Measurements from ENCODE around the gene CHST8.

Gene CHST8

DNA sequence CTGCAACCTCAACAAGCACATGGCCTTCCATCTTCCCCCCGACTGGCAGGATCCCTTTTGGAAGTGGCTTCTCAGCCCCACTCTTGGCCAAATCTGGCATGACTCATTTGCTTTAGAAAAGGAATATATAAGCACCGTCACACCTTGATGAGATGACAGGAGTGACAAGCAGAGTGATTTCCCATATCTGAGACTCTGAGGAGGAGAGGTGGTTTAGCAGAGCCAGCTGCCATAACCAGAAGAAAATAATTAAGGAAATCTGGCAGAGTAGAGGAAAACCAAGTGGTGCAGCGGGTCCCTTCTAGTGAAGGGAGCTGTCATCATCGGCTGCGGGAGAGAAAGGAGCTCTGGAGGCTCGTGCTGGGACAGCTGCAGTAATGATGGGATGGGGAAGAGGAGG, 147.5 kb downstream of the CHST8 start:
- DNase-seq (ENCODE audit: low read depth) = no peak

DNA sequence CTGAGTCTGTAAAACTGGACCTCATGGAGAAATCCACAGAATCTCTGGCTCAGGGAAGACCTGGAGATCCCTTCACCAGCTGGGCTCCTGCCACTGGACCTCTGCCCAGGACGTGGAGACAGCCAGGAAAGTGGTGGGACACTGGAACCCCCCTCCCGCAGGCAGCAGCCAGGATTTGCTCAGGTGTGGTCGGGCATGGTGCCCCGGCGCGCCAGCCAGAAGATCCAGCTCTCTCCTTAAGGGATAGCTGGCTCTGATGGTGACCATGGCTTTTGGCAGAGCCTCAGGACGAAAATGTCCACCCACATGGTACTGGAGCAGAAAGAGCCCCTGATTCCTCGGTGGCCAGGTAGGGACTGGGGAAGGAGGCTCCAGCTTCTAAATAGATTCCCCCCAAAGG, 148.4 kb downstream of the CHST8 start:
- DNase-seq (ENCODE audit: low read depth) = no peak

DNA sequence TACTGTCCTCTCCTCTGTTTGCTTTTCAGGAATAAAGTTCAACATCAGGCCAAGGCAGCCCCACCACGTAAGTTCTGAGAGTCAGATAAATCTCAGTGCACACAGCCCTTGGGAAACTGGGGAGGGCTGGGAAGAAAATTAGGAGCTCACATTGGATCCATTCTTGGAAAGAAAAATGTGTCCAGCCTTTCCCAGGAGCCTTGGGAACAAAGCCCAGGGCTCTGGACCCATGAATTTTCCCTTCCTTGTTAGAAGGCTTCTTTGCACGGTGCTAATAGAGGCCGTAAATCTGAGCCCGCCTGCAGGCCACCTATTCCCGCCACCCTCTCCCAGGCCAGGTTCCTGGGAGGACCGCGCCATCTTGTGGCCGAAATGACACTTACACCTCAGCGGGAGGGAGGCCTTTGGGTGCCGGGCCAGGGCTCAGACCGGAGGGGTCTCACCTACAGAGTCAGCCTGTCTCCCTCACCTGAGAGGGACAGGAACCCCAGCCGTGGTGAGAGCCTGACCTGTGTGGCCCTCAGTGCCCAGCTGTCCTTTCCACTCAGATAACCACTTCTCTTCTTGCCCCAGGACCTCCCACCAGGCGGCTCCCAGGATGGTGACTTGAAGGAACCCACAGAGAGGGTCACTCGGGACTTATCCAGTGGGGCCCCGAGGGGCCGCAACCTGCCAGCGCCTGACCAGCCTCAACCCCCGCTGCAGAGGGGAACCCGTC, 149.8 kb downstream of the CHST8 start:
- DNase-seq (ENCODE audit: low read depth) = peak; percentile 58

DNA sequence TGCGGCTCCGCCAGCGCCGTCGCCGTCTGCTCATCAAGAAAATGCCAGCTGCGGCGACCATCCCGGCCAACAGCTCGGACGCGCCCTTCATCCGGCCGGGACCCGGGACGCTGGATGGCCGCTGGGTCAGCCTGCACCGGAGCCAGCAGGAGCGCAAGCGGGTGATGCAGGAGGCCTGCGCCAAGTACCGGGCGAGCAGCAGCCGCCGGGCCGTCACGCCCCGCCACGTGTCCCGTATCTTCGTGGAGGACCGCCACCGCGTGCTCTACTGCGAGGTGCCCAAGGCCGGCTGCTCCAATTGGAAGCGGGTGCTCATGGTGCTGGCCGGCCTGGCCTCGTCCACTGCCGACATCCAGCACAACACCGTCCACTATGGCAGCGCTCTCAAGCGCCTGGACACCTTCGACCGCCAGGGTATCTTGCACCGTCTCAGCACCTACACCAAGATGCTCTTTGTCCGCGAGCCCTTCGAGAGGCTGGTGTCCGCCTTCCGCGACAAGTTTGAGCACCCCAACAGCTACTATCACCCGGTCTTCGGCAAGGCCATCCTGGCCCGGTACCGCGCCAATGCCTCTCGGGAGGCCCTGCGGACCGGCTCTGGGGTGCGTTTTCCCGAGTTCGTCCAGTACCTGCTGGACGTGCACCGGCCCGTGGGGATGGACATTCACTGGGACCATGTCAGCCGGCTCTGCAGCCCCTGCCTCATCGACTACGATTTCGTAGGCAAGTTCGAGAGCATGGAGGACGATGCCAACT, 150.5 kb downstream of the CHST8 start:
- no peak for DNase-seq (ENCODE audit: low read depth)

DNA sequence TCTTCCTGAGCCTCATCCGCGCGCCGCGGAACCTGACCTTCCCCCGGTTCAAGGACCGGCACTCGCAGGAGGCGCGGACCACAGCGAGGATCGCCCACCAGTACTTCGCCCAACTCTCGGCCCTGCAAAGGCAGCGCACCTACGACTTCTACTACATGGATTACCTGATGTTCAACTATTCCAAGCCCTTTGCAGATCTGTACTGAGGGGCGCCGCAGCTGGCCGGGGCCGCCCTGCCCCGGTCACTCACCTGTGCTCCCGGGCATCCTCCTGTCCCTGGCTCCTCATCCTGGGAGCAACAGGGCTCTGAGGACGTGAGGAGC, 151.1 kb downstream of the CHST8 start:
- no peak for DNase-seq (ENCODE audit: low read depth)

DNA sequence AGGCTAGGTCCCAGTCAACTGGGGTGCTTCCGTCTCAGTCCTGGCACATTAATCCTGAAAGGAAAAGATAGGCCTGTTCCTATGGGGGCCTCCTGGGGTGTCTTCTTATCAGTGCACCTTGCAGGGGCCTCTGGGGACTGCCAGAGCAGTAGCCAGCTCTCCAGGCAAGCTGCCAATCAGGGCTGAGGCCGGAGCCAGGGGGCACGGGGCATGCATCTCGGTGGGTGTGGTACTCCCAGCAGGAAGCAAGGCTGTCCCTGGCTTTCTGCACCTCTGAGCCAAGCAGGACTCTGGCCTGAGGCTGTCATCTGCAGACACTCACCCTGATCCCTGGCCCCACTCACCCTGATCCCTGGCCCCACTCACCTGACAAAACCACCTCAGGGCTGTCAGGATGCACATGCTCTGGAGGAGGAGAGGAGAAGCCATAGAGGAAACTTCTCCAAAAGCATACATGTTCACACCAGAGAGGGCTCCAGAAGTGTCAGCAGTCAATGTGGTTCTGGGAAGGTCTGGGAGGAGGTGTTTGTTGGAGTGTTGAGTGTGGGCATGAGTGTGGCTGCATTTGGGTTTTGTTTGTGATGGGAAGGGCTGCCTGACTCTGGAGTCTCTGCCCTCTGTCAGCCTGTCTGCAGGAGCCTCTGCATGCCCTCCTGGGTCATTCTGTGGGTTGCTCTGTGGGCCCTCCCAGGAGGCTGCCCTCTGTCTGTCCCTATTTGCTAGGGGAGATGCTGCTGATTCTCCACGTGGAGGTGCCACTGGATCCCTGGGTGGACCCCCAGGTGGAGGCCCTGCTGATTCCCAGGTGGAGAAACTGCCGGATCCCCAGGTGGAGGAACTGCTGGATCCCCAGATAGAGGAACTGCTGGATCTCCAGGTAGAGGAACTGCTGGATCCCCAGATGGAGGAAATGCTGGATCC, 152.2 kb downstream of the CHST8 start:
- DNase-seq (ENCODE audit: low read depth) = no peak

DNA sequence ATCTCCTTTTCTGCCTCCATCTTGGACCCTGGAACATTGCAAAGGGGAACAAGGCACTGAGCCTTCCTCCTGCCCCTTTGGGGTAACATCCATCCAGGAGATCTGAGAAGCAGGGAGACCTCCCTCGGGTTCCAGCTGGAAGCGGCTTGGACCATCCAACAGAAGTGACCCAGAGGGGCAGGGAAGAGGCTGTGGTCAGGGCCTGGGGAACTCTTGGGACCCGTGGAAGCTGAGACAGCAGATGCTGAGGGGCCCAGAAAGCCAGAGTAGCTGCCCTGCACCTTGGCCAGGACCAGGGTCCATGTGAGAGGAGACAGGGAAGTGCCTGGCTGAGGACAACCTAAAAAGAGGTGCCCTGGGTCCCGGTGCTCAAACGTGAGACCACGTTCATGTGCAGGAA, 153.0 kb downstream of the CHST8 start:
- no peak for DNase-seq (ENCODE audit: low read depth)

DNA sequence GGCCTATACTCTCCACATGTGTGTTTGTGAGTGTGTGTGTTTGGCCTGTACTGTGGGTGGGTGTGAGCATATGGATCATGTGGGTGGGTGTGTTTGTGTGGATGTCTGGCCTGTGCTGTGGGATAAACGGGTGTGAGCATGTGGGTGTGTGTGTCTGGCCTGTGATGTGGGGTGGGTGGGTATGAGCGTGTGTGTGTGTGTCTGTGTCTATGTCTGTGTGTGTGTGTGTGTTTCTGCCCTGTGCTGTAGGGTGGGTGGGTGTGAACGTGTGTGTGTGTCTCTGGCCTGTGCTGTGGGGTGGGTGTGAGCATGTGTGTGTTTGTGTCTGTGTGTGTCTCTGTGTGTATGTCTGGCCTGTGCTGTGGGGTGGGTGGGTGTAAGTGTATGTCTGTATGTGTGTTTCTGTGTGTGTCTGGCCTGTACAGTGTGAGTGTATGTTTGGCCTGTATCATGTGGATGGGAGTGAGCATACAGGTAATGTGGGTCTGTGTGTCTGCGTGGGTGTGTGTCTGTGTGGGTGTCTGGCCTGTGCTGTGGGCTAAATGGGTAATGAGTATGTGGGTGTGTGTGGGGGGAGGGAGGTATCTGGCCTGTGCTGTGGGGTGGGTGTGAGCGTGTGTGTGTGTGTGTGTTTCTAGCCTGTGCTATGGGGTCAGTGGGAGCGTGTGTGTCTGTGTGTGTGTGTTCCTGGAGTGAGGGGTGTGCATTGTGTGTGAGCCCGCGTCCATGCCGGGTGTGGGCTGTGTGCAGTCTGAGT, 154.2 kb downstream of the CHST8 start:
- no peak for DNase-seq (ENCODE audit: low read depth)

DNA sequence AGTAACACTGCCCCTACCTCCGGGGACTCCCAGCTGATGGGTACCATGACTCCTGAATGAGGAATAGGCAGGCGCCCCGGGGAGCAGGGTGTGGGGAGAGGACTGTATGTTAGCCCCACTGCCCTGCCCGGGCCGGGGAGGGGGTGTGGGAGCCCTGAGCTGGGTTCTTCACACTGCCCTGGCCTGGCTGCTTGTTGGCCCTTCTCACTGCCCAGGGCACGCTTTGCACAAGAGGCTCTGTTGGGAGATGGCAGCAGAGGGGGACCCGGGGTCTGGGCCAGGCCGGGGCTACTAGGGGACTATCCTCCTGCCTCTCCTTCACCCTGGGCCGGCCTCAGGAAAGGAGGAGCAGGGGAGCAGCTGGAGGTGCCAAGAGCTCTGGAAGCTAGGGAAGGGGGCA, 155.6 kb downstream of the CHST8 start:
- no peak for DNase-seq (ENCODE audit: low read depth)

DNA sequence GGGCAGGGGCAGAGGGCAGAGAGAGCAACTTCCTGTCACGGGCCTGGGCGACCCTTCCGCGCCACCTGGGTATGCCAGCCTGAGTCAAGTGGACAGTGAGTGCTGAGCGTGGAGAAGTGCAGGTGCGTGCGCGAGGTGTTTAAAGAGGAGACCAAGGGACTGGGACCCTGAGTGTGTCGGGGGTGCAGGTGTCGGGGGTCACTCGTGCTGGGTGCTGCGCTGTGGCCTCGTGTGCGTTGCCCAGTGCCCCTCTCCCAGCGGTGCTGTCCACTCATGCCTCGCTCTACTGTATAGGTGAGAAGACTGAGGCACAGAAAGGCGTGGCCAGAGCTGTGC, 156.0 kb downstream of the CHST8 start:
- DNase-seq (ENCODE audit: low read depth) = no peak

DNA sequence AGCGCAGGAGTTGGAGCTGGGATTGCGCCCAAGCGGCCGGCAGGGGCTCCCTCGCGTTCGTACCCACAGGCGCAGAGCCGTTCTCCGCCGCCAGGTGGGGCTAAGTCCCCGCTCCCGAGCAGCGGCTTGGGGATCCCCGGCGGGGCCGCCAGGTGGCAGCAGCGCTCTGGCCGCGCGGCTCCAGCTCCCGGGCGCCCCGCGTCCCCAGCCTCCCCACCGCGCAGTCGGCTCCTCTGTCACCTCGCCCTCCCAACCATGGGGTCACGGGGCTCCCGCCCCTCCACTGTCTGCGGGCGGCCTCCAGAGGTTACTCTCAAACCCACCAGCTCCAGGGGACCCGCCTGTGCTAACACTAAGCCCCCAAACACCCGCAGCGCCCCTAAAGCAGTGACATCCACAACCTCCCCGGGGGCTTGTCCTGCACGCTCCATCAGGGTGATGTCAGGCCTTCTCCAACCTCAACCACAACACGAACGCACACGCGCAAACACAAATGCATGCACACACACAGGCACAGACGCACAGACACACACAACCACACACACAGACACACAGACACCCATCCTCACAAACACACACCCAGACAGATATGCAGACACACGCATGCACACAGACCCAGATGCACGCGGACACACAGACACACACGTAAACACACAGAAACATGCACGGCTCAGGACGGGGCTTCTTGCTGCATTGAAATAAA, 156.5 kb downstream of the CHST8 start:
- DNase-seq (ENCODE audit: low read depth) = peak; percentile 59

DNA sequence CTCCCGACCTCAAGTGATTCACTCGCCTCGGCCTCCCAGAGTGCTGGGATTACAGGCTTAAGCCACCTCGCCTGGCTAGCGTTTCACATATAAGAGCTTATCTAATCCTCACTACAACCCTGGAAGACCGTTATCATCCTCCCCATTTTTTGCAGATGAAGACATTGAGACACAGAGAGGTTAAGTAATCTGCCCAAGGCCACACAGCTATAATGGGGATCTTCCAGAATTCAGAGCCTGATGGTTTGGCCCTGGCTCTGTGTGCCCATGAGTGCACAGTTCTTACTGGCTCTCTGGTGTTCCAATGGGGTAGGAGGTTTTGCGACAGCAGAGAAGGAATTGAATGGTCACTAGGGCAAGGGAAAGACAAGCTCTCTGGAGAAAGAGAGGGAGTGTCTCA, 158.1 kb downstream of the CHST8 start:
- no peak for DNase-seq (ENCODE audit: low read depth)

DNA sequence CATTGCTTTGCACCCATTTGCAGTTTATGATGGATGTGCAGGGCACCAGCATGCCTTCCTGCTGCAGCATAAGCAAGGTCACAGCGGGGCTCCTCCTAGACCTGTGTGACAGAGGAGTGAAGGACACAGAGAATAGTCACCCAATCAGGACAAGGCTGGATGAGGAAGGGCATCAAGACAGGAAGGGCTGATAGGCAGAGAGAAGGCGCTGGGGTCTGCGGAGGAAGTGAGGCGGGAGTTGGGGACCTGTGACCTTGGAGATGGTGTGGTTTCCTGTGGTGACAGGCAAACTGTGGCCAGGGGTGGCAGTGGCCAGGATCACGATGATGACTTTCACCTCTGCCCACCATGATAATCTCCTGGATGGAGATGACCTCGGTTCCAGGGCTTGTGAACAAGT, 158.5 kb downstream of the CHST8 start:
- no peak for DNase-seq (ENCODE audit: low read depth)

DNA sequence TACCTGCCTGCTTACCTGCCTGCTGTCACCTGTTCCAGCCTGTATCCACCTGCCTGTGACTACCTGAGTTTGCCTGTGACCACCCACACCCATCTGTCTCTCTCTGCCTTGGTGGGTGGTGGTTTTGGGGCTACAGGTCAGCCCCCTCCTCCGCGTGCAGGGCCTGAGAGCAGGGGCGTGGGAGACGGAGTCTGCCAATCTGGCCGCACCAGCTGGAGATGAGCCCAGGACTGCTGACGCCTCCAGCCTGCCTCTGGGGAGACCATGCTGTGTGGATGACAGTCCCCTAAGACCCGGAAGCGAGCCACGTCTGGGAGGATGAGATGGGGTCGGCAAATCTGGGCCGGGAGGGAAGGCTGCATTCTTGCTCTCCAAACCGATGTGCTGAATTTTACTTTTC, 159.0 kb downstream of the CHST8 start:
- DNase-seq (ENCODE audit: low read depth) = no peak

DNA sequence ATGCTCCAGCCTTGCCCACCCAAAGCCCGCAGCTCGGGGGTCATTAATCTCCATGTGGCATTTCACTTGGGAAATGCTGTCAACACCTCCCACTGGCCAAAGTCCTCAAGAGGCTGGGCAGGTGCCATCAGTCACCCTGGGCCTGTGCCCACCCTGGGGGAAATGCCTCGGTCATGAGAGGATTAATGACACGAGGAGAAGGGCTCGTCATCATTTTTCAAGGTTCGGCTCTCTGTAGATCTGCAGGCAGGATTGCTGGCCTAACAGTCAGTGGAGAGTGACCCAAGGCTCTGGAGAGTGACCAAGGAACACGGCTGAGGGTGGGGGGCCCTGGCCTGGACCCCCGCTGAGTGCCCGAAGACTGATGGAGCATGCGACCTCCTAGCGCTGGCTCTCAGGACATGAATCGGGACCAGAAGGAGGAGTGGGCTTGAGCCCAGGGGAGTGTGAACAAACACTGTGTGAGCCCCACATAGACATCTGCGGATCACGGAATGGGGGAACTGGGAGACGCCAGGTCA, 159.7 kb downstream of the CHST8 start:
- DNase-seq (ENCODE audit: low read depth) = no peak

DNA sequence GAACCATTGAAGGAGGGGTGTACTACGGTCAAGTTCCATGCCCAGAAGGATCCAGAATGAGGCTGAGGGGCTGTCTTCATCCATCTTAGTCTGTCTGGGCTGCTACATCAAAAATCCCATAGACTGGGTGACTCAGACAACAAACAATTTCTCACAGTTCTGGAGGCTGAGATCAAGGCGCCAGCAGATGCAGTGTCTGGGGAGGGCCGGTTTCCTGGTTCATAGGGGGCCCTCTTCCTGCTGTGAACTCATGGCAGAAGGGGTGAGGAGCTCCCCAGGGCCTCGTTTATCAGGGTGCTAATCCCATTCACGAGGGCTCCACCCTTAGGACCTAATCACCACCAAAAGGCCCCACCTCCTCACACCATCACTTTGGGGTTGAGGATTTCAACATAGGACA, 160.2 kb downstream of the CHST8 start:
- DNase-seq (ENCODE audit: low read depth) = no peak

DNA sequence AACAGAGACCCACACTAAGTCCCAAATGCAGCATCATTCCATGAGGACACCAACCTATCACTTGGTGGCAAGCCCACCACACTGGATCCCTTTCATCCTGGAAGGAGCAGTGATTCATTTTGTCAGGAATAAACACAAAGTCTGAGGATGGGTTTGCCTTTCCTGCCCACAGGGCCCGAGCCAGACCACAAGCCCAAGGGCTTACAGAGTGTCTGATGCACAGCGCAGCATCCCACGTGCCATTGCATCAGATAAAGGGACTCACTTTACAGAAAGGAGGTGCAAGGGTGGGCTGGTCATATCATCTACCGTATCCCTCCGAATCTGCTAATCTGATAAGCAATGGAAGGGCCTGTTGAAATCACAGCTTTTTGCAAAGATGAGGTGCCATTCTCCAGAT, 162.7 kb downstream of the CHST8 start:
- DNase-seq (ENCODE audit: low read depth) = no peak

DNA sequence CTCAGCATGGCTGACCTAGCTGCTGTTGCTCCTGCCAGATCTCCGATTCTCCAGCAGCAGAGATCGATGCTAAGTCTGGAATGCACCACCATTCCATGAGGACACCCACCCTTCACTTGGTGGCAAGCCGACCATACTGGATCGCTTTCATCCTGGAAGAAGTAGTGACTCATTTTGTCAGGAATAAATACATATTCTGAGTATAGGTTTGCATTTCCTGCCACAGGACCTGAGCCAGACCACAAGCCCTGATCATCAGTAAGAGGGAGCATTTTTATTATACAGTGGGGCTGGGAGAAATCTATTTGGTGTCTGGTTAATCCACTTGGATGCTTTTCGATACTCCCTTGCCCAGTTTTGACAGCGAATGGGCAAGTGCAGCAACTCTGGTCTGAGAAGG, 164.0 kb downstream of the CHST8 start:
- DNase-seq (ENCODE audit: low read depth) = no peak

DNA sequence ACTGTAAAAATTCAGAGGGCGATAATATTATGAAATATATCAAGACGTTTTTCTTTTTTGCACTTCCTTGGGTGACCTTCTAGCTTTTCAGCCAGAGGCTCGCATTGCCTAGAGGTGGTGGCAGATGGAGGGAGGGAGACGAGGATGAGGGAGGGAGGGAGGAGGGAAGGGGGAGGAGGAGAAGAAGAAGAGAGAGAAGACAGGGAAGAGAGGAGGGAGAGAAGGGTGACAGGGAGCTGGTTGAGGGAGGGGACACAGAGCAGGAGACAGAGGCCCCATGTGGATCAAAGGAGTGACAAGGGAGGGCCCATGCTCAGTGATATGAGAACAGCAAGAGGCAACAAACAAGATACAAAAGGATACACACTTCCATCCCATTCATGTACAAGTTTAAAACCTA, 166.9 kb downstream of the CHST8 start:
- no peak for DNase-seq (ENCODE audit: low read depth)

DNA sequence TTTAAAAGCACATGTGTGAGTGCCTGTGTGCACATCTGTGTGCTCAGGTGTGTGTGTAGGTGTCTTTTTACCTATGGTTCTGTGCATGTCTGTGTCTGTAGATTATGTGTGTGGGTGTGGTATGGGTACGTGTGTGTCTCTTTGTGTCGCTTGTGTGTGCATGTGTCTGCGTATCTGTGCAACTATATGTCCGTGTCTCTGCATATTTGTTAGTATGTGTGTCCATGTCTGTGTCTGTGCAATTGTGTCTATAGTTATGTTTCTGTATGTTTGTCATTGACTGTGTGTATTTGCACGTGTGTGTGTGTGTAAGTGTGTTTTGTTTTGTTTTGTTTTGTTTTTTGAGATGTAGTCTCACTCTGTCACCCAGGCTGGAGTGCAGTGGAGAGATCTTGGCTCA, 167.6 kb downstream of the CHST8 start:
- DNase-seq (ENCODE audit: low read depth) = no peak

DNA sequence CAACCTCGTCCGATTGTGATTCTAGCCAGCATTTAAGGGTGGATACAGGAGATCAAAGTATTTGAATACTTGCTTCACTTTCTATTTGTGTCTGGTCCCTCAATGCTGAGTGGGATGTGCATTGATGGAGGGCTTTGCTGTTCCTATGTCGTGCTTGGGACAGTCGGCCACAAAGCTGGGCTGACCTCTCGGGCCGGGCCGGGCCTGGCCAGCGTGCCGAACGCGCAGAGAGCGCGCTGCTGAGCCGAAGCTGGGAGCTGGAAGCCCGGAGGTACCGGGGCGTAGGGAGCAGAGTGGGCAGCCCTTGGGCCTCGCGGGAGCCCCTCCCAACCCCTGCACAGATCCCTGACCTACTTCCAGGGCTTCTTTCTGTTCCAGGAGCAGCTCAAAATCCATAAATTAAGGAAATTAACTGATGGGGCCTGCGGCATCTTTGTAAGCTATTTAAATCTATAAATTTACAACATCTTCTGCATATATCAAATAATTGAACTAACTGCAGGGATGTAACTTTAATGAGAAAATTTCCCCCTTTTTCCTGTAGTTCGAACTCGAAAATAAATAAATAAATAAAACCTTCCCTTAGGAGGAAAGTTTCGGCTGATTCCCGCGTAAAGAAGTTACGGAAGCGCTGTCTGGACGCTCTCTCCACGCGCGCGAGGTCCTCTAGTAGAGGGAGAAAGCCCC, 173.1 kb downstream of the CHST8 start:
- no peak for DNase-seq (ENCODE audit: low read depth)
